CD4-positive, alpha-beta T cell (primary cell): Measurements from ENCODE around the gene SLC8A2. TPM values are rescaled to one million over a fixed set of nuclear protein-coding genes. Genes with fewer than 3 reads are reported as not detected.

ENCODE experiments used
- ATAC-seq: fragments of 200-7000 bp; cut with Tn5 transposase; one replicate; pipeline ENCODE4 v1.10.0; 2022; ENCODE audit warnings: mild to moderate bottlenecking; ENCODE audit not compliant: poor library complexity
- CTCF ChIA-PET: fragments of 350-600 bp; sonication (Branson Sonifier 250); formaldehyde crosslinking; loops from one replicate; lab custom pipeline; 2021; ENCODE audit warnings: antibody characterized with exemption, inconsistent platforms; lab: Charles Lee
- POLR2A ChIA-PET: fragments of 350-600 bp; sonication (Branson Sonifier 250); formaldehyde crosslinking; loops from one replicate; lab custom pipeline; 2021; ENCODE audit warnings: antibody characterized with exemption, inconsistent platforms; lab: Charles Lee
- DNase-seq, 14 experiments: peaks; one replicate each; pipeline ENCODE4 v3.0.0-alpha.2; 2013 to 2020; ENCODE audit warnings: mixed read lengths in 2 of 14
- H3K27ac ChIP-seq, 2 donors: one replicate each; pipeline versions ENCODE4 v1.5.1 to v1.7.0; 2013; ENCODE audit warnings: low read length in 2 of 2, low read depth in 1 of 2, mild to moderate bottlenecking in 1 of 2
- H3K27me3 ChIP-seq, 2 experiments: 1 replicate in 1 of 2; 2 replicates in 1 of 2; pipeline versions ENCODE4 v1.6.1 to v1.7.0; 2013; ENCODE audit warnings: low read length in 2 of 2, control low read depth in 1 of 2, mild to moderate bottlenecking in 1 of 2, moderate library complexity in 1 of 2; ENCODE audit not compliant: insufficient read depth in 2 of 2, control insufficient read depth in 1 of 2
- H3K36me3 ChIP-seq: one replicate; pipeline ENCODE4 v1.6.1; 2013; ENCODE audit warnings: low read length, control low read depth; ENCODE audit not compliant: insufficient read depth
- H3K4me1 ChIP-seq: one replicate; pipeline ENCODE4 v1.6.1; 2013; ENCODE audit warnings: low read length, control low read depth; ENCODE audit not compliant: insufficient read depth
- H3K4me3 ChIP-seq: one replicate; pipeline ENCODE4 v1.5.1; 2013; ENCODE audit warnings: mild to moderate bottlenecking, low read length, moderate library complexity
- H3K9me3 ChIP-seq, 2 experiments: 1 replicate in 1 of 2; 2 replicates in 1 of 2; pipeline versions ENCODE4 v1.6.1 to v1.7.0; 2013; ENCODE audit warnings: low read length in 2 of 2, mild to moderate bottlenecking in 2 of 2, control low read depth in 1 of 2, moderate library complexity in 1 of 2; ENCODE audit not compliant: control insufficient read depth in 1 of 2, insufficient read depth in 1 of 2
- H3K27ac Mint-ChIP-seq: one replicate; pipeline ENCODE4 v1.8.0; 2020; ENCODE audit warnings: mixed read lengths
- H3K27me3 Mint-ChIP-seq: one replicate; pipeline ENCODE4 v1.8.0; 2021; ENCODE audit warnings: mixed read lengths
- H3K36me3 Mint-ChIP-seq: one replicate; pipeline ENCODE4 v1.8.0; 2021; ENCODE audit warnings: low read depth, mixed read lengths
- H3K4me1 Mint-ChIP-seq: one replicate; pipeline ENCODE4 v1.8.0; 2021; ENCODE audit warnings: low read depth, mixed read lengths
- H3K4me3 Mint-ChIP-seq: one replicate; pipeline ENCODE4 v1.8.0; 2020; ENCODE audit warnings: mild to moderate bottlenecking, mixed read lengths
- H3K9me3 Mint-ChIP-seq: one replicate; pipeline ENCODE4 v1.8.0; 2020; ENCODE audit warnings: mixed read lengths
- intact Hi-C, 2 experiments: fragments of 100-400 bp; cut with DNase I in 1 of 2; cut with micrococcal nuclease in 1 of 2; formaldehyde crosslinking; loops; one replicate each; pipeline versions ENCODE4 v1.15.1 to v1.9.0; 2023 to 2025; cut with DNase I, micrococcal nuclease
- total RNA-seq, 174 experiments: library from RNA in 2 of 174; stranded (reverse) in 2 of 174; gene quantifications; one replicate each; pipeline ENCODE4 v1.2.3 and lab custom pipeline; 2021 to 2026
- TF ChIP-seq, protein P1 (sequence below): fragments of 200-600 bp; IDR thresholded peaks from one replicate; pipeline ENCODE4 v1.8.0; 2022; ENCODE audit warnings: antibody characterized with exemption, mild to moderate bottlenecking

SLC8A2 gene
- total RNA-seq, 2 experiments from 2014 or later = not detected

DNA sequence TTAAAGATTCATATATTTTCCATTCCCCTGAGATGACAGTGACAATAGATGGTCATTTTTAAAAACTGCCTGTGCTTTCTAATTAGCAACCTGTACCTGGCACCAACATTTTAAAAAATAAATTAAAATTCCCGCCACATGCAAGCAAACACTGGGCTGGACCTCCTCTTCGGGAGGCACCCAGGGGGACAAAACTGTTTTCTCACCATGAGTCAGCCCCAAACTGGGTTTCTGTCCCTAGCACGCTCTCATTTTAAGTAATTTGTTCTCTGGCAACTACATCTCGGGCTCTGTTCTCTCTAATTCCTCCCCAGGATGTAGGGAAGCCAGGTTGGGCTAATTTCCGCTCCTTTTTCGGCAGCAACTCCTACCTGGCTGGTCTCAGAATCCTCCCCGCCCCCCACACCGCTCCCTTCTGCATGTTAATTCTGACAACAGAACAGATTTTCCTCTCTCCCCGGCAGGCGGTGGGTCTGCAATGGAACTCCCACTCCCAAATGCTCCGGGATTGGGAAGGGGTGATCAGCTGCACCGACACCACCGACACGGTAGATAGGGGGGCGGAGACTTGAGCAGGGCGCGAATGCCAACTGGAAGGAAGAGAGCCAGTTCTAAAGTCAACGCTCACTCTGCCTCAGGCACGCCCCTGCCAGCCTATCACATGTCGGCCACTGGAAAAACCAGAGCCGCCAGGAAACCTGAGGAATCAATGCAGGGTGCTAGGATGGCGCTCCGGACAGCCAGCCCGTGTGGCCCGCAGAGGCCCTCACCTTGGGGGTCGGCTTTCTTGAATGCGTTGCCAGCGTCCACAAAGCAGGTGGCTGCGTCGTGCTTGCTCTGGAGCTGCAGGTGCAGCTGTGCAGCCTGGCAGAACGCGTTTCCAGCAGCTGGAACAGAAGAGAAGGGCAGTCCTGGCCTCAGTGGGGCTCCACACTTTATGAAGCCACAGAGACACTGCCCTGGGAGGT lies 28.5 kb upstream of the SLC8A2 start:
- peaks cover 85% of the 10 kb centered on the region for H3K36me3 ChIP-seq
- no peak for DNase-seq
- no peaks in the 10 kb centered on the region for H3K9me3 ChIP-seq
- ATAC-seq = no peak
- H3K27me3 Mint-ChIP-seq = no peaks in the 10 kb centered on the region
- H3K27ac ChIP-seq = no peak overlapping the region
- no peak overlapping the region for H3K27ac Mint-ChIP-seq
- peaks cover 19% of the 10 kb centered on the region for H3K4me1 Mint-ChIP-seq
- H3K36me3 Mint-ChIP-seq = peaks cover 79% of the 10 kb centered on the region
- no peak overlapping the region for H3K4me3 ChIP-seq
- no peaks in the 10 kb centered on the region for H3K9me3 Mint-ChIP-seq
- intact Hi-C loops = no loop called here
- ChIA-PET CTCF (interaction anchor here (1.4 to 2.3 kb wide), 2 partner anchors 15 to 16 kb away, joined by 4 to 5 read pairs; partner anchors contain the start of genes KPTN and NAPA), POLR2A (interaction anchor here (1.4 kb wide), 1 partner anchor 15 kb away, joined by 3 read pairs; the partner anchor contains the start of gene NAPA)
- TF ChIP-seq, protein P1, sequence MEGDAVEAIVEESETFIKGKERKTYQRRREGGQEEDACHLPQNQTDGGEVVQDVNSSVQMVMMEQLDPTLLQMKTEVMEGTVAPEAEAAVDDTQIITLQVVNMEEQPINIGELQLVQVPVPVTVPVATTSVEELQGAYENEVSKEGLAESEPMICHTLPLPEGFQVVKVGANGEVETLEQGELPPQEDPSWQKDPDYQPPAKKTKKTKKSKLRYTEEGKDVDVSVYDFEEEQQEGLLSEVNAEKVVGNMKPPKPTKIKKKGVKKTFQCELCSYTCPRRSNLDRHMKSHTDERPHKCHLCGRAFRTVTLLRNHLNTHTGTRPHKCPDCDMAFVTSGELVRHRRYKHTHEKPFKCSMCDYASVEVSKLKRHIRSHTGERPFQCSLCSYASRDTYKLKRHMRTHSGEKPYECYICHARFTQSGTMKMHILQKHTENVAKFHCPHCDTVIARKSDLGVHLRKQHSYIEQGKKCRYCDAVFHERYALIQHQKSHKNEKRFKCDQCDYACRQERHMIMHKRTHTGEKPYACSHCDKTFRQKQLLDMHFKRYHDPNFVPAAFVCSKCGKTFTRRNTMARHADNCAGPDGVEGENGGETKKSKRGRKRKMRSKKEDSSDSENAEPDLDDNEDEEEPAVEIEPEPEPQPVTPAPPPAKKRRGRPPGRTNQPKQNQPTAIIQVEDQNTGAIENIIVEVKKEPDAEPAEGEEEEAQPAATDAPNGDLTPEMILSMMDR = no peak
- no peaks in the 10 kb centered on the region for H3K27me3 ChIP-seq
- no peak overlapping the region for H3K4me3 Mint-ChIP-seq
- H3K4me1 ChIP-seq = peaks cover 2% of the 10 kb centered on the region

DNA sequence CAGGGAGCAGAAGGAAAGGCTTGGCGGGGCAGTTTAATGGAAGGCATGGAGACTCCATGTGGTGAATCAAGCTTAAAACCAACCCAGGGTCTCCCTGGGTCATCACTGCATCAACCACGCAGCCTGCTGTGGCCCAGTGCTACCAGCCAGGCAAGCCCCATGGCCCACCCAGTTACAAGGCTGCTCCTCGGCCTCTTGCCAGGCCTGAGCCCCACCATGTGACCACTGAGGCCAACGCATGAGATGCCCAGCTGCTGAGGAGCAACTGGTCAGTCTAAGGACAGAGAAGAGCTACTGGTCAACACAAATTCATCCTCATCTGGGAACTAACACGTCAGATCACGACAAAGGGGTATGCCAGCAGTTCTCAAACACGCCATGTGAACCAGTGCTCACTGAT lies 27.7 kb upstream of the SLC8A2 start:
- Mint-ChIP-seq H3K27ac (no peak overlapping the region), H3K4me3 (no peak overlapping the region), H3K27me3 (no peaks in the 10 kb centered on the region), H3K36me3 (peaks cover 73% of the 10 kb centered on the region), H3K9me3 (no peaks in the 10 kb centered on the region), H3K4me1 (peaks cover 16% of the 10 kb centered on the region)
- POLR2A ChIA-PET = no interaction called here
- DNase-seq (no peak), ATAC-seq (no peak)
- no peaks in the 10 kb centered on the region for H3K27me3 ChIP-seq
- intact Hi-C loops = no loop called here
- CTCF ChIA-PET = interaction anchor here (1.4 to 2.3 kb wide), 2 partner anchors 15 to 16 kb away, joined by 4 to 5 read pairs; partner anchors contain the start of genes KPTN and NAPA
- H3K9me3 ChIP-seq = no peaks in the 10 kb centered on the region
- no peak overlapping the region for H3K27ac ChIP-seq
- TF ChIP-seq, protein P1 = no peak
- no peak overlapping the region for H3K4me3 ChIP-seq
- peaks cover 2% of the 10 kb centered on the region for H3K4me1 ChIP-seq
- H3K36me3 ChIP-seq = peaks cover 79% of the 10 kb centered on the region

- peaks cover 77% of the 10 kb centered on the region for H3K36me3 ChIP-seq
- intact Hi-C loops = no loop called here
- no peaks in the 10 kb centered on the region for H3K9me3 ChIP-seq
- peaks cover 71% of the 10 kb centered on the region for H3K36me3 Mint-ChIP-seq
- peaks cover 2% of the 10 kb centered on the region for H3K4me1 ChIP-seq
- H3K27me3 Mint-ChIP-seq = no peaks in the 10 kb centered on the region
- no peaks in the 10 kb centered on the region for H3K9me3 Mint-ChIP-seq
- no peak overlapping the region for H3K4me3 Mint-ChIP-seq
- no peaks in the 10 kb centered on the region for H3K27me3 ChIP-seq
- no peak overlapping the region for H3K27ac ChIP-seq
- DNase-seq (no peak), ATAC-seq (no peak)
- H3K4me3 ChIP-seq = no peak overlapping the region
- TF ChIP-seq, protein P1 = no peak
- CTCF ChIA-PET = interaction anchor here (2.3 kb wide), 1 partner anchor 15 kb away, joined by 5 read pairs; the partner anchor contains the start of gene KPTN
- POLR2A ChIA-PET = no interaction called here
- peaks cover 16% of the 10 kb centered on the region for H3K4me1 Mint-ChIP-seq
- H3K27ac Mint-ChIP-seq = peak overlapping the region; percentile 24
These were observed 26.9 kb upstream of the SLC8A2 start for GRCh38 chr19:47498561-47498960.
